LNCAP (cell line): ENCODE measurements around the gene DLGAP5.

Experiments
- TF ChIP-seq, protein P1 (sequence below): fragments of 450-650 bp; IDR thresholded peaks from 2 replicates; pipeline ENCODE4 v1.5.1; 2017; ENCODE audit warnings: mild to moderate bottlenecking

Gene DLGAP5

GRCh38 chr14:55128386-55129085 lies 62.8 kb downstream of the DLGAP5 start:
- TF ChIP-seq, protein P1, sequence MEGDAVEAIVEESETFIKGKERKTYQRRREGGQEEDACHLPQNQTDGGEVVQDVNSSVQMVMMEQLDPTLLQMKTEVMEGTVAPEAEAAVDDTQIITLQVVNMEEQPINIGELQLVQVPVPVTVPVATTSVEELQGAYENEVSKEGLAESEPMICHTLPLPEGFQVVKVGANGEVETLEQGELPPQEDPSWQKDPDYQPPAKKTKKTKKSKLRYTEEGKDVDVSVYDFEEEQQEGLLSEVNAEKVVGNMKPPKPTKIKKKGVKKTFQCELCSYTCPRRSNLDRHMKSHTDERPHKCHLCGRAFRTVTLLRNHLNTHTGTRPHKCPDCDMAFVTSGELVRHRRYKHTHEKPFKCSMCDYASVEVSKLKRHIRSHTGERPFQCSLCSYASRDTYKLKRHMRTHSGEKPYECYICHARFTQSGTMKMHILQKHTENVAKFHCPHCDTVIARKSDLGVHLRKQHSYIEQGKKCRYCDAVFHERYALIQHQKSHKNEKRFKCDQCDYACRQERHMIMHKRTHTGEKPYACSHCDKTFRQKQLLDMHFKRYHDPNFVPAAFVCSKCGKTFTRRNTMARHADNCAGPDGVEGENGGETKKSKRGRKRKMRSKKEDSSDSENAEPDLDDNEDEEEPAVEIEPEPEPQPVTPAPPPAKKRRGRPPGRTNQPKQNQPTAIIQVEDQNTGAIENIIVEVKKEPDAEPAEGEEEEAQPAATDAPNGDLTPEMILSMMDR: no peak

- TF ChIP-seq, protein P1: no peak
Measured at GRCh38 chr14:55127460-55127951, 63.9 kb downstream of the DLGAP5 start.

DNA sequence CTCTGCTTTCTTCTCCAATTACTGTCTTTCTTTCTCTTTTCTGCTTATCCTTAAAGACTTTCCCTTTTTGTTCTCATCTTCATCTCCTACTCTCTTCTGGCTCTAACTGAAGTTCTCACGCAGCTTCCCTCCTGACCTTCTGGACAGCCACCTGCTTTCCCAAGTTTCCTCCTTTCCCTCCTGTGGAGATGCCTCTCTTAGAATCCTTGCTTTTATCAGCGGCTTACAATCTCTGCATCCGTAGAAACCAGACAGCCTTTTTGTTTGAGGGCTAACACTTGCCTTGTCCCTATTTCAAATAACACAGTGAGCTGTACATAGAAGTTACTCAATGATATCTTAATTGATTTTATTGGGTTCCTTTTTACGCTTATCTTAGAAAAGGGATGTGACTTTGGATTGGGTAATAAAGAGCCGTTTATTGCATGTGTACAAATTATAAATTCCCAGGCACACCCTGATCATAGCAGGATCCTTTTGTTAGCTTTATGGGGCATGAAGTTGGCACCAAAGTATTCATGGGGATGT lies 64.4 kb downstream of the DLGAP5 start:
- TF ChIP-seq, protein P1: no peak

DNA sequence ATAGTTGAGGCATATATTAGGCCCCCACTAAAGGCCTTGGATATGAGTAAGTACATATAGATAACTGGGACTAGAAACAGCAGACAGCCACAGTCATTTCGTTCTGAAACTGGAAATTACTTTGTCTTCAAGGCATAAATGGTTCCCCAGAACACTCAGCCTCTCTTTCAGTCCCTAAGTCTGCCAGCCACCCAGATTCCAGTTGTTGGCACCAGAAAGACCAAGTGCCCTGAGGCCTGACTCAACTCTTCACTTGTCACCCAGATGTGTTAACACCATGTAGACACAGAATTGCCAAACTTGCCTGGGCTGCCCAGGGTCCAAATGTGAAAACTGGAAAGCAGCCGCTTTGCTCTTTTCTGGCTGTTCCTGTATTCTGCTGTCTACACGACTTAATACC lies 65.4 kb downstream of the DLGAP5 start:
- TF ChIP-seq, protein P1: no peak

- TF ChIP-seq, protein P1: no peak
Measured at GRCh38 chr14:55125403-55125802, 66.0 kb downstream of the DLGAP5 start.

- TF ChIP-seq, protein P1: no peak
Measured at GRCh38 chr14:55124774-55125386, 66.5 kb downstream of the DLGAP5 start.

DNA sequence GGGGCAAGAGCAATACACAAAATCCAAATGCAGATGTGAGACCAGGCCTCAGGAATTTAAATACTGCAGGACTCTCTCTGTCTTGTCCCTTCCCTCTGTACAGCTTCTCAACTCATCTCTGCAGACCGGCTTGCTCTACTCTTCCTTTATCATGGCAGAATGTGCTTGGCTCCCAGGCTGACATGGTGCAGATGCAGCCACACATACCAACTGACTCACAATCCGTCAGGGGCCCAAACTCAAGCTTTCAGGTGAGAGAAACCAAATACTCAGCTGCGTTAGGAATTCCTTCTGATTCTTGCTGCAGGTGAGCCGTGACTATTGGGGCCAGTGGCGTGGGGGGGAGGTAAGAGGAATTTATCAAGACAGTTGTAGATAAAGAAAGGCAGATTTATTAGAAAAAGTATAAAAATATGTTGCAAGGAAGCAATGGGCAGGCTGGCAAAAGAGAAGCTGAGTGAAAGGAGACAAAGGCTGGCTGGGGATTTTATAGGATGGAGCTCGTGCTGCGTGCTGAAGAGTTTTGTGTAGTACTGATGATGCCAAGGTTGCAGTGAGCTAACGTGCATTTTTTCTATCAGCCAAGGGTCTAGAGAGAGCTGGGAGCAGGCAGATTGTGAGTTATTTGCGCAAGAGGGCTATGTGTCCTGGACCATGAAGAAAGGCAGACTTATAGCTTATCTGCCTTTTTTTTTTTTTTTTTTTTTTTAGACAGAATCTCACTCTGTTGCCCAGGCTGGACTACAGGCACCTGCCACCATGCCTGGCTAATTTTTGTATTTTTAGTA lies 67.3 kb downstream of the DLGAP5 start:
- TF ChIP-seq, protein P1: no peak
